Motor neuron (in vitro differentiated cells): ENCODE results near the gene MSRB3. TPM values are rescaled to one million over a fixed set of nuclear protein-coding genes. Genes with fewer than 3 reads are reported as not detected.
"Not testable (repeated sequence)": the region's sequence is repeated elsewhere in the genome, so short reads cannot be mapped to it uniquely, and the experiment has no call there.

Experiments
- ATAC-seq, 8 experiments: fragments of 200-7000 bp; cut with Tn5 transposase; replicated peaks in 6 of 8; 2 replicates each; pipeline ENCODE4 v1.8.0; 2021; ENCODE audit warnings: mild to moderate bottlenecking in 8 of 8, moderate library complexity in 8 of 8
- H3K27ac ChIP-seq, 2 donors: fragments of 250-450 bp; sonication (Bioruptor Pico); 2 replicates each; pipeline ENCODE4 v1.9.0; 2021; ENCODE audit warnings: antibody characterized with exemption in 2 of 2, mild to moderate bottlenecking in 2 of 2, moderate library complexity in 1 of 2
- H3K4me1 ChIP-seq, 2 donors: fragments of 250-450 bp; sonication (Bioruptor Pico); replicated peaks in 1 of 2; 2 replicates each; pipeline ENCODE4 v1.6.1; 2021; ENCODE audit warnings: antibody characterized with exemption in 2 of 2, mild to moderate bottlenecking in 2 of 2, moderate library complexity in 1 of 2
- H3K4me3 ChIP-seq, 5 donors: fragments of 250-450 bp; sonication (Bioruptor Pico); 2 replicates each; pipeline ENCODE4 v1.9.0; 2021; ENCODE audit warnings: antibody characterized with exemption in 5 of 5, mild to moderate bottlenecking in 5 of 5, moderate library complexity in 4 of 5
- WGBS, 10 experiments: fragments of 450-650 bp; shearing (Covaris generic); methylation state at CpG; one replicate each; pipeline ENCODE4 v1.0.0; 2022; 5-methylcytosine and 5-hydroxymethylcytosine counted together
- in situ Hi-C, 9 experiments: fragments of 400-800 bp; cut with MboI; loops; one replicate each; pipeline ENCODE4 v1.15.0; 2021; ENCODE audit warnings: low sequenced_read_pairs in 9 of 9, low pct_unique_long_range_greater_than_20kb in 2 of 9; ENCODE audit not compliant: unreplicated experiment in 9 of 9
- total RNA-seq, 8 experiments: library from RNA; unstranded; fragments of 300-600 nt; gene quantifications; 2 replicates each; pipeline versions ENCODE4 v1.2.3 to v1.2.4, GENCODE V29; 2022

Gene MSRB3
- total RNA-seq, 8 experiments from 2014 or later, result 1.4 to 14.8 (median 2.3) TPM

DNA sequence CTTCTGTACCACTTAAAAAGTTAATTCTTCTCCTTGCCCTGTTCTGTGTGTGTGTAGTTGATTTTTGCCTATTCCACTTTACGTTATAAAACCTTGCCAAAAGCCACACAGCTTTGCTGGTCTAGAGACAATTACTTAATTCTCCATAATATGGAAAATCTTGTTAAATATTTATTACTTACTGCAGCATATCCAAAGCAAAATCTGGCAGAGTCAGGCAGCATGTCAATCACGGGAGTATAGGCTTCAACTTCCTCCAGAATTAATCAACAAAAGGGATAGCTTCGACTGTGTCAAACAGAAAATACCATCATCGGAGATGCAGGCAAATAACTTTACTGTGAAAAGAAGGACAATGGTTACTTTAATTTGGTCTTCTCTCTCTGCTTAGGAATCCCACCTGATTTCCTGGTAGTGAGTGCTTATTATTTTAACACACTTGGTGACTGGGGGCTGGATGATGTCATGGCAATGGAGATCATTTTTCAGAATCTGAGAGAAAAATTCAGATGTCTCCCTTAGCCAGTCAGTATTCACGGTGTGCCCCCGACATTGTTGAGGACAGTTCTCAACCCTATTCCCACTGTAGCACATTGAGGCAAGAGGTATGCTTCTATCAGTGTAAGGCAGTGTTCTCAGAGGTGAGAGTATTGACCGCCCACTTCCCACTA is 3.7 kb upstream of the MSRB3 start:
- WGBS, 10 experiments, result 53 to 100% (median 81%) methylated on average over 1 to 7 of the region's 7 CpGs
- no peak overlapping the region for H3K27ac ChIP-seq
- H3K4me3 ChIP-seq, result no peak overlapping the region
- in situ Hi-C loops, result no loop called here
- H3K4me1 ChIP-seq, result peaks cover 0 to 5% of the 10 kb centered on the region in 2 donors
- no peak for ATAC-seq

DNA sequence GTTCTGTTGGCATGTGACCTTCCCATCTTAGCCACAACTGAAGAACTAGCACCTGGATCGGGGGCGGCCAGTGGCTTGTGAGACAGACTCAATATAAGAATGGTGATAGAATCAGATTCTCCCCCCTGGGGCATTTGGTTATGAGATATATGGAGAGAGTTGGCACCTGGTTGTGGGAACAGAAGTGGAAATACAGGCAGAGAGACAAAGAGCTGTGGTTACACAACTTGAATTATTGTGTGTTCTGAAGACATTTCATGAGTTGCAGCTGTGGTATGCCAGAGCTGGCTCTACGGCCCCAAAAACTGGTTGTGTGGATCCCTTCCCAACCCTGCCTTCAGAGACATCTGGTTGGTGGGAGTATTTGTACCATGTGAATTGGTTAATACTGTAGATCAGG is 2.9 kb upstream of the MSRB3 start:
- Histone ChIP-seq H3K4me1 (peaks cover 0 to 5% of the 10 kb centered on the region in 2 donors), H3K4me3 (no peak overlapping the region), H3K27ac (no peak overlapping the region)
- ATAC-seq, result no peak
- 50 to 100% (median 92%) methylated on average over 1 to 3 of the region's 3 CpGs; no CpG with 5 or more reads in 3 of the 10 experiments for WGBS, 10 experiments
- in situ Hi-C loops, result no loop called here

DNA sequence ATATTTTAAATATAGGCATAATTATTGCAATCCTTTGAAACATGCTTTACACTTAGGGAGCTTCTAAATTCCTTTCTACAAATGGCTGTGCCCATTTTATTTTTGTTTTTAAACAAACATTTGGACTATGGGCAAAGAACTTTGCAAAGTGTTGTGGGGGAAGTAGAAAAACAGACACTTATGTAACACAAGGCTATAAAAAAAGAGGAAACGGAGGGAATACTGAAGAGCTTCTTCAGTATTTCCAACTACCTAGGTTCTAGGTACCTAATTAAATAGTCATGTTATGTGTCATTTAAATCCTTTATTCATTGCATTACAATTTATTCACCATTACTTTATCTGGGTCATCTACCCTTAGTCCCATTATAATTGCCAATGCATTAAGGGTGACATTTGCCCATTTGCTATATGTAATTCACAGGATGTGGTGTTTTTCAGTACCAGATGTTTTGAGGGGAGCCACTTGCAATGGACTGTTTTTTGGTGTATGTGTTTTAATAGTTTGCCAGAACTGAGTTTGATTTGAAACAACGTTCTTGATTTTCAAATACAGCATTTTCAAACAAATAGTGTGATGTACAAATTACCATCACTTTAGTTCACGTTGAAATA is 1.5 kb upstream of the MSRB3 start:
- Histone ChIP-seq H3K27ac (no peak overlapping the region), H3K4me1 (peaks cover 0 to 5% of the 10 kb centered on the region in 2 donors), H3K4me3 (no peak overlapping the region)
- in situ Hi-C loops, result no loop called here
- ATAC-seq, result no peak
- WGBS, 10 experiments, result 7 to 97% (median 83%) methylated on average over 1 to 3 of the region's 3 CpGs

DNA sequence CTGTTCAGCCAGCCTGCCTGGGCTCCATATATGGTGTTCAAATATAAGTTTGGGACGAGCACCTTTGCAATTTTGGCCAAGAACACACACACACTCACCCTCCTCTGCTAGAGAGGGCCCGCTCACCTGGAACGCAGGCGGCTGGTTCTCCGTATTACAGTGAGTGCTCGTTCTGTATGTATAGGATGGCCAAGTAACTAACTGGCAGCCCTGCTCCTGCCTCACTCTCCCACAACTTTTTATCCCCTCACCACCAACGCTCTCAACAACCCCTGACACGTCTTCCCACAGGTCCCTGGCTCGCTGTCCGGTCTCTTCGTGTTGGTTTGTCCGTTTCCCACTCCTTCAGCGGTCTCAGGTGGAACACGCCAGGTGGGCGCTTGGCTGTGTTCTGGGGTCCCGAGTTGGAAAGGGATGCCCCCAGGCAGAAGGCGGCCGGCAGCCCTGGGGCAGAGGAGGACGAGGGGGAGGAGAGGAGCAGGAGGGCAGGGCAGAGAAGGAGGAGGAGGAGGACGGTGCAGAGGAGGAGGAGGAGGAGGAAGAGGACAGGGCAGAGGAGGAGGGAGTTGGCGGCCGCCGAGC is 398 bp upstream of the MSRB3 start:
- no peak overlapping the region for H3K27ac ChIP-seq
- peak in 2 of 8 experiments; percentile 0 to 1 for ATAC-seq

GRCh38 chr12:65279369-65280112 is 1.1 kb downstream of the MSRB3 start:
- in situ Hi-C loops, result no loop called here
- Histone ChIP-seq H3K27ac (no peak overlapping the region), H3K4me1 (peaks cover 0 to 5% of the 10 kb centered on the region in 2 donors), H3K4me3 (peak overlapping the region; percentile 52 to 69 (median 58))
- no peak for ATAC-seq
- WGBS, 10 experiments, result 26 to 52% (median 38%) methylated on average over 3 to 10 of the region's 23 CpGs

More for the DNA sequence above, 398 bp upstream of the MSRB3 start:
- H3K4me3 ChIP-seq, result peak overlapping the region; percentile 52 to 69 (median 58)
- WGBS, 10 experiments, result 20 to 78% (median 44%) methylated on average over 1 to 6 of the region's 23 CpGs; no CpG with 5 or more reads in 4 of the 10 experiments
- peaks cover 0 to 5% of the 10 kb centered on the region in 2 donors for H3K4me1 ChIP-seq
- in situ Hi-C loops, result no loop called here

- H3K4me1 ChIP-seq, result peaks cover 0 to 5% of the 10 kb centered on the region in 2 donors
- H3K4me3 ChIP-seq, result no peak overlapping the region
- H3K27ac ChIP-seq, result no peak overlapping the region
- no peak for ATAC-seq
- in situ Hi-C loops, result no loop called here
- WGBS, 10 experiments, result 61 to 92% (median 77%) methylated on average over 1 to 3 of the region's 3 CpGs; no CpG with 5 or more reads in 1 of the 10 experiments
Observed at GRCh38 chr12:65280306-65280705, 1.8 kb downstream of the MSRB3 start.

DNA sequence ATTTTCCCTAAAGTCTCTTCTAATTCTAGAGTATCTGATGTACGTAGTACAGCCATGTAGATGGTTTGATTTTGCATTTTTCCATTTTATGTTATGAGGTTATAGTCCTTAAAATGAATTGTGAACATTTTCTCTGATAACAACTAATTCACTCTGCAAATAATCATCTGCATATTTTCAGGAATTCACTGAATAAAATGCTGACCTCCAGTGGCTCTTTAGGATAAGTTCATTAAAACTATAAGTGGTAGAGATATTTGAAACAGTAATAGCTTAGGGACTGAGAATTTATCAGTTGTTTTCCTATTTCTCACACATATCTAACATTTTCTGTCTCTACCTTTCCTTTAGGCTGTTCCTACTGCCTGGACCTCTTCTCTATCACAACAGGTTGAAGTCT is 4.4 kb downstream of the MSRB3 start:
- no peak for ATAC-seq
- in situ Hi-C loops, result no loop called here
- H3K27ac ChIP-seq, result no peak overlapping the region
- H3K4me1 ChIP-seq, result peaks cover 0 to 4% of the 10 kb centered on the region in 2 donors
- 71 to 100% (median 84%) methylated on average over 1 of the region's 1 CpG; no CpG with 5 or more reads in 2 of the 10 experiments for WGBS, 10 experiments
- H3K4me3 ChIP-seq, result no peak overlapping the region

DNA sequence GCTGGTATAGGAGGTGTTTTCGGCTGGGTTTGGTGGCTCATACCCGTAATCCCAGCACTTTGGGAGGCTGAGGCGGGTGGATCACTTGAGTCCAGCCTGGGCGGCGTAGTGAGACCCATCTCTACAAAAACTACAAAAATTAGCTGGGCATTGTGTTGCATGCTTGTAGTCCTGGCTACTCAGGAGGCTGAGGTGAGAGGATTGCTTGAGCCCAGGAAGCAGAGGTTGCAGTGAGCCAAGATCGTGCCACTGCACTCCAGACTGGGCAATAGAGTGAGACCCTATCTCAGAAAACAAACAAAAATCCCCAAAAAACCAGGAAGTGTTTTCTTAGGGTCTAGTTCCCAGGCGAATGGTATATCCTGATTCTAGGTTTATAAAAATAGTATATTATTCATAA is 7.0 kb downstream of the MSRB3 start:
- H3K27ac ChIP-seq, H3K4me3 ChIP-seq, in situ Hi-C loops, ATAC-seq, H3K4me1 ChIP-seq: not testable (repeated sequence)
- WGBS, 10 experiments, result 75 to 100% (median 93%) methylated on average over 1 to 6 of the region's 7 CpGs; no CpG with 5 or more reads in 1 of the 10 experiments

DNA sequence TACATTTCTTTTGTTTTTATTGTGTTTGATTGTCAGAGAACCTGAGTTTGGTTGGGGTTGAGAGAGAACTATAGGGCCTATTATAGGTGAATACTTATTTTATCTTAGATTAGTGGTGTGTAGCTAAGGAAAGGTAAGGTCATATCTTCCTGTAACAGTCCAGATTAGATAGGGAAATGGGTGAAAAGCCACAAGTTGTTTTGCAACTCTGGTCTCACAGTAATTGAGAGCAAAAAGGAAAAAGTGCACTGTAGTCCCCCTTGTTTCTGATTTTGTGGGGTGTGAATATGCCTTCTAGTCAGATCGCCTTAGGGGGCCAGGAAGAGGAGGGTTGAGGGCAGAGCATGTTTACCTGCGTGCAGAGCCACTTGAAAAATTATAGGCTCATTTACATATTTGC is 8.9 kb downstream of the MSRB3 start:
- ATAC-seq, result no peak
- Histone ChIP-seq H3K4me3 (no peak overlapping the region), H3K27ac (no peak overlapping the region), H3K4me1 (no peaks in the 10 kb centered on the region)
- WGBS, 10 experiments, result 43 to 100% (median 89%) methylated on average over 1 to 2 of the region's 2 CpGs; no CpG with 5 or more reads in 4 of the 10 experiments
- in situ Hi-C loops, result no loop called here

DNA sequence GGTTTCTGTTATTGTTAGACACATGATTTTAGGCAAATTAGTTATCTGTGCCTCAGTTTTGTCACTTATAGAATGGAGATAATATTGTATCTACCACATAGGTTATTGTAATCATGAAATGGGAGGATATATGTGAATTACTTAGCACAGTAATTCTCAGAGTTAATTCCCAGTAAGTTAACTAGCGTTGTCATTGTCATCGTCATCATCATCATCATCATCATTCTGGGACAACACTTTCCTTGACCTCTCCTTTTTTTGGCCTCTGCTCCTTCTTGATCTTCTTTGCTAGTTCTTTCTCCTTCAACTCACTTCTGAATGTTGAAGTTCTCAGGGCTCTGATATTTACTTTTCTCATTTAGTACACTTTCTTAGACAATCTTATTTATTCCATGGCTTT is 13.8 kb downstream of the MSRB3 start:
- H3K4me1 ChIP-seq, result no peaks in the 10 kb centered on the region
- ATAC-seq, result no peak
- in situ Hi-C loops, result no loop called here
- 90 to 100% (median 100%) methylated on average over 1 to 2 of the region's 2 CpGs; no CpG with 5 or more reads in 1 of the 10 experiments for WGBS, 10 experiments
- H3K4me3 ChIP-seq, result no peak overlapping the region
- no peak overlapping the region for H3K27ac ChIP-seq

DNA sequence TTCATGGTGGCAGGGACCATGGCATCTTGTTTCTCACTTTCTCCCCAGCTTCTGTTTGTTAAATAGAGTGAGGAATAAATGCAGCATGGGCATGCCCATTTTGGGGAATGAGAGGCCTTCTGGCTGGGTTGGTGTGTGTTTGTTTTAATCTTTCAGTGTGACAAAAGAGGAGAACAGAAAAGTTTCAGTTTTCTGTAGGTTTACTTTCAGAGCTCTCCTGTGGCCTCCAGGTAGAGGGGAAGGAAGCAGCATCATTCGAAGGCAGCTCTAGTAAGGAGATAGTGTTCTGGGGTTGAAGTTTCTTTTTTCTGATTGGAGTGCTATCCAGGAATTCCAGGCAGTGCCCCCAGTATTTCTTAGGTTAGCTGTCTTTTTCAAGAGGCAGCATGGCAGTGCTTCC is 15.3 kb downstream of the MSRB3 start:
- no peaks in the 10 kb centered on the region for H3K4me1 ChIP-seq
- in situ Hi-C loops, result no loop called here
- ATAC-seq, result no peak

DNA sequence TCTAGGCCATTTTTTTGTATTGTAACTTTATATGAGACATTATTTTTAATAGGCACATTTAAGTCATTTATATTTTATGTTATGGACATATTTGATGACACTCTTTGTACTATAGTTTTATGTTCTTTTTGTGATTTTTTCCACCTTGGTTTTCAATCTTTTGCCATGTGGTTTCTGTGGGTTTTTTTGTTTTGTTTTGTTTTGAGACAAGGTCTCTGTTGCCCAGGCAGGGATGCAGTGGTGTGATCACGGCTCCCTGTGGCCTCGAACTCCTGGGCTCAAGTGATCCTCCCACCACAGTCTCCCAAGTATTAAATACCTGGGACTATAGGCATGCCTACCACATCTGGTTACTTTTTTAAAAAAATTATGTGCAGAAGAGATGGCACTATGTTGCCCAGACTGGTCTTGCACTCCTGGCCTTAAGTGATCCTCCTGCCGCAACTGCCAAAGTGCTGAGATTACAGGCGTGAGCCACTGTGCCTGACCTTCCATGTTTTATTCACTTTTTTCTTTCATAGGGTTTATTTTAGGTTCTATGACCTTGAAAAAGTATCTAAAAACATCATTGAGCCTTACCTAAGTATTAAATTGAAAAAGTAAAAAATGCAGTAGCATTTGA is 16.3 kb downstream of the MSRB3 start:
- no peak overlapping the region for H3K27ac ChIP-seq
- in situ Hi-C loops, result no loop called here
- H3K4me3 ChIP-seq, result no peak overlapping the region
- H3K4me1 ChIP-seq, result no peaks in the 10 kb centered on the region
- no peak for ATAC-seq
- 87 to 100% (median 96%) methylated on average over 1 to 4 of the region's 4 CpGs; no CpG with 5 or more reads in 1 of the 10 experiments for WGBS, 10 experiments

More for the DNA sequence above, 15.3 kb downstream of the MSRB3 start:
- Histone ChIP-seq H3K27ac (no peak overlapping the region), H3K4me3 (no peak overlapping the region)
- WGBS, 10 experiments, result 83 to 100% (median 100%) methylated on average over 1 of the region's 1 CpG; no CpG with 5 or more reads in 5 of the 10 experiments
